DLD1 (cell line): ENCODE data around the gene SLC7A9.
"Not testable (repeated sequence)": the region's sequence is repeated elsewhere in the genome, so short reads cannot be mapped to it uniquely, and the experiment has no call there.

Experiments used
- in situ Hi-C: cut with HindIII; loops from 2 replicates; pipeline ENCODE4 v1.10.0; 2017; ENCODE audit warnings: low sequenced_read_pairs

SLC7A9 gene

DNA sequence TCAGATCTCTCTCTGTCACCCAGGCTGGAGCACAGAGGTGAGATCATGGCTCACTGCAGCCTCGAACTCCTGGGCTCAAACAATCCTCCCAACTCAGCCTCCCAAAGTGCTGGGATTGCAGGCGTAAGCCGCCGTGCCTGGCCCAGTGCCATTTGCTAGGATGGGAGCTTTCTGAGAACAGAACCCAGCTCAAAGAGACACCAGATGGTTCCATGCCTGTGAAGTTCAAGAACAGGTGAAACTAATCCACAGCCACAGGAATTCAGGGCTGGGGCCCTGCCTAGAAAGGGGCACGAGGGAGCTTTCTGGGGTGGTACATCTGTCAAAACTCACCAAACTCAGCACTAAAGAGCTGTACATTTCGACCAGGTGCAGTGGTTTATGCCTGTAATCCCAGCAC, 4.2 kb downstream of the SLC7A9 start:
- in situ Hi-C loops = no loop called here

DNA sequence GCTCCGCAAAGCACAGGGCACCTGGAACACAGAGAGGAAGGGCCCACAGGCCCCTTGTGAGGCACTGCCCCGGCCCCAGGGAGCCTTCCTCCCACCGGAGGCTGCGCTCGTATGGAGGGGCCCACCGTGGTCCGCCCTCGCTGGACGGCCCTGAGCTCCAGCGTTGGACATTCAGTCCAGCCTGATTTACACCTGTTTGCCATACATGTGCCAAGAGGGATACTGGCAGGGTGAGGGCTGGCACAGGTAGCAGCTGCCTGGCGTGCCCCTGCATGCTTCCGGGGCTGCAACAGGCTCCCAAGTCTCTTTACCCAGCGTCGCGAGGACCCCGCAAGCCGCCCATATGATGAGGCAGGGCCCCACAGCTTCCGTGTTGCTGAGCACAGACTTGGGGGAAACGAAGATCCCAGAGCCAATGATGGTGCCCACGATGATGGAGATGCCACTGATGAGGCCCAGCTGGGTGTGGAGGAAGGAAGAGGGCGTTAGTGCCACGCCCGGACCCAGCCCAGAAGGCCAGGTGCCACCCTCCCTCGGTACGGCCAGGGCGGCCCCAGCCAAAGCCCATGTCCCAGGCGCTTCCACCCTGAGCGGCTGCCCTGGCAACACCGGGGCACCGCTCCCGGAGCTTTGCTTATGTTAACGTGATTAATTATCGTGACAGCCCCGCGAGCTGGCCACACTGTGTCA, 5.1 kb downstream of the SLC7A9 start:
- in situ Hi-C loops = no loop called here

DNA sequence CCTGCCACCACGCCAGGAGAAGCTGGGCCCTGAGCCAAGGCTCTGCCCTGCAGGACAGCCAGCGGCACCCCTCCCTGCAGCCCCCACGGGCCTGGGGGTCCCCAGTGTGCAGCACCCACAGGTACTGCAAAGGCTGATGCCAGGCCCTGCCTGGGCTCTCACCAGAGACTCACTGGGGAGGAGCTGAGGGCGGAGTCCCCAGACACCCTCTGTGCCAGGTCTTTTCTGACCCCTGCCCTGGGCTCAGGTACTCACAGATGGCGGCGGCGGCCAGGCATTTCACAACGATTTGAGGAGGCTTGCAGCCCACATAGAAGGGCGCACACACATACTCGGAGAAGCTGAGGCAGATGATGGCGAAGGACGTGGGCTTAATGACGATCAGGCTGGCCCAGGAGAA, 5.7 kb downstream of the SLC7A9 start:
- in situ Hi-C loops = no loop called here

DNA sequence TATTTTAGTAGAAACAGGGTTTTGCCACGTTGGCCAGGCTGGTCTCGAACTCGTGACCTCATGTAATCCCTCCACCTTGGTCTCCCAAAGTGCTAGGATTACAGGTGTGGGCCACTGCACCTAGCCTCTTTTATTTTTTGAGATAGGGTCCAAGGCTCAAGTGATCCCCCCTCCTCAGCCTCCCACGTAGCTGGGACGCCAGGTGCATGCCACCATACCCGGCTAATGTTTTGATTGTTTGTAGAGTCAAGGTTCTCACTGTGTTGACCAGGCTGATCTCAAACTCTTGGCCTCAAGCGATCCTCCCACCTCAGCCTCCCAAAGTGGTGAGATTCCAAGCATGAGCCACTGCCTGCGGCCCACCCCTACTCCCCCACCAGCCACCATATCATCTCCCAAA, 6.3 kb downstream of the SLC7A9 start:
- in situ Hi-C loops = no loop called here

DNA sequence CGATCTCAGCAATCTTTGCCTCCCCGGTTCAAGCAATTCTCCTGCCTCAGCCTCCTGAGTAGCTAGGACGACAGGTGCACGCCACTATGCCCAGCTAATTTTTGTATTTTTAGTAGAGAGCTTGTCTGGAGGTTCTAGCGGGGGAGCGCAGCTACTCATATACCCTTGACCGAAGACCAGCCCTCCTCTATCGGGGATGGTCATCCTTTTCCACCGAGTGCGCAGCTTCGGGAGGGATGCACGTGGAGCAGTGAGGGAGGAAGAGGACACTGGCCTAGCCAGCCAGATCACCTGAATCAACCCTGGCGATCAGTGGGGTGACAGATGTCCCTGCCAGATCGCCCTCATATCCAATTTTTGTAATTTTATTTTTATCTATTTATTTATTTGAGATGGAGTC, 6.8 kb downstream of the SLC7A9 start:
- in situ Hi-C loops = no loop called here

DNA sequence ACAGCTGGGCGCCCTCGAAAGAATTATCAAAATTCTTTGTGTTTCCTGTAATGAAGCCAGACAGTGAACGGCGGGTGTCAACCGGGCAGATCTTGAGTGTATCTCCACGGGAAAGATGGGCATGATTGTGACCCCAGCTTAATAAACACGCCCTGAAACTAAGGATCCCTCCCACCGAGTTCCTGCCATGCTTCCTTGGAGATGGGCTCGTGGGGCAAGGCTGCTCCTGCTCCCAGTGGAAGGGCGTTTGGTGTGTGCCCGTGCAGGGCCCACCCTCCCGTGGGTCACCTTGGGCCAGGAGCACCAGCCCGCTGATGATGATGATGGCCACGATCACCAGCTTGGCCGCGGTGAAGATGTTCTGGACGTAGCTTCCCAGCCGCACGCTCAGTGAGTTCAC, 7.4 kb downstream of the SLC7A9 start:
- in situ Hi-C loops = no loop called here

DNA sequence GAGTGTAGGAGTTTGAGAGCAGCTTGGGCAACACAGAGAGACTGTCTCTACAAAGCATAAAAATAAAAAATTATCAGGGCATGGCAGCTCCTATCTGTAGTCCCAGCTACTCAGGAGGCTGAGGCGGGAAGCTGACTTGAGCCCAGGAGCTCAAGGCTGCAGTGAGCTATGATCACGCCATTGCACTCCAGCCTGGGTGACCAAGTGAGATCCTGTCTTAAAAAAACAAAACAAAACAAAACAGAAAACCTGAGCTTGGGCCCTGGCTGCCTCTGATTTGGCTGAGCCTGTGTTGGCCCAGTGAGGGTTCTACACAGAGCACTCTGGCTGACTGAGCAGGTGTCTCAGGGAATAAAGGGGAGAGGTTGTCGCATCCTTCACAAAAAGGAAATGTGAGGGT, 8.0 kb downstream of the SLC7A9 start:
- in situ Hi-C loops = no loop called here

DNA sequence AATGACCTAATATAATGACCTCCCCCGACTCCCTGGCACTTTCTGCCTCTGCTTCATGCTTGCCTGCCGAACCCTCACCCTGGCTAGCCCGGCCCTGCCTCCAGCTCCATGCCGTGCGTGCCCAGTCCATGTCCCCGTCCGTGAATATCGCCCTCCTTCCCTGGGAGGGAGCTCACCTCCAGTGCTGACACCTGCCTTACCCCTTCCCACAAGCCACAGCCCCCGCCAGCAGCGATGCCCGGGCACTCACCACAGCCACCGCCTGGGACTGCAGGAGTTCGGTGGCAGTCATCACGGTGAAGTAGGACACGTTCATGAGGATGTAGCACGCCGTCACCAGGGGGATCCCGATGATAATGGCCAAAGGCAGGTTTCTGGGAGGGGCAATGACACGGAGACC, 10.0 kb downstream of the SLC7A9 start:
- in situ Hi-C loops = no loop called here

DNA sequence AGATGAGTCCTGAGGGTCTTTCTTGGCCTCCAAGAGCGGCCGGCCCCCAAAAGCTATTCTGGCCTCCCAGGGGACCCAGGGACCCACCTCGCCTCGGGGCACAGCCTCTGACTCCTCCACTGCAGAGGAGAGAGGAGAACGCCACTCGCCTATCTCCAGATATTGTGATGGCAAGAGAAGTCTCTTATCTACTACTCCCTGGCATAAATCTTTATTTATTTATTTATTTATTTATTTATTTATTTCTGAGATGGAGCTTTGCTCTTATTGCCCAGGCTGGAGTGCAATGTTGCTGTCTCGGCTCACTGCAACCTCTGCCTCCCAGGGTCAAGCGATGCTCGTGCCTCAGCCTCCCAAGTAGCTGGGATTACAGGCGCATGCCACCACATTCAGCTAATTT, 11.0 kb downstream of the SLC7A9 start:
- in situ Hi-C loops = no loop called here

DNA sequence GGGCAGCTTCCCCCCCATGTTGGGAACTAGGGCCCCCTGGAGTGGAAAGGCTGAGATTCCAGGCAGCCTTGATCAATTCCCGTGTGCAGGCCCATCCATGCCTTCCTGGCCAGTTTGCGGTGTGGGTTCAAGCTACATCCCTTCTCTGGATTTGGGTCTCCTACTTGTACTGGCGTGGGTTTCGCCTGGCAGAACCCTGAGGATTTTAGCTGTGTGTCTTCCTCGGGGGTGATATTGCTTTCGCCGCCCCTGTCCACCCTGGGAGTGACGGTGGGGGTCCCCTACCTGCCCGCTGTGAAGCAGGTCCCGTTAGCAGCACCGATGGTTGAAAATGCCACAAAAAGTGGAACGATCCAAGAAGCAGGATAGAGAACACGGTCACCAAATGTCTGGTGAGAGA, 11.4 kb downstream of the SLC7A9 start:
- in situ Hi-C loops = no loop called here

DNA sequence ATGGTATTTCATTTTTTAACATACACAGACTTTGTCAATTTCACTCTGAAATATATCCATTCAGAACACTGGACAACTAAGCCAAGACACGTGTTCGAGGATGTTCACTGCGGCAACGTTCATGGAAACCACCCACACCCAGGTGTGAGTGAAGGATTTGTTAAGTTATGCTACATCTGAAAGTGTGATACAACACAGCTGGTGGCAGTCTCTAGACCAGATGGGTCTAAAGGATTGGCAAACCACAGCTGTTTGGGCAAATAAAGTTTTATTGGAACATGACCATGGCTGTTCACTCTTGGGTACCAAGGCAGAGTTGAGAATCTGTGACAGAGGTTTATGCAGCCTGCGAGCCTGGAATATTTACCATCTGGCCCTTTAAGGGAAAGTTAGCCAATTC, 12.0 kb downstream of the SLC7A9 start:
- in situ Hi-C loops = no loop called here

DNA sequence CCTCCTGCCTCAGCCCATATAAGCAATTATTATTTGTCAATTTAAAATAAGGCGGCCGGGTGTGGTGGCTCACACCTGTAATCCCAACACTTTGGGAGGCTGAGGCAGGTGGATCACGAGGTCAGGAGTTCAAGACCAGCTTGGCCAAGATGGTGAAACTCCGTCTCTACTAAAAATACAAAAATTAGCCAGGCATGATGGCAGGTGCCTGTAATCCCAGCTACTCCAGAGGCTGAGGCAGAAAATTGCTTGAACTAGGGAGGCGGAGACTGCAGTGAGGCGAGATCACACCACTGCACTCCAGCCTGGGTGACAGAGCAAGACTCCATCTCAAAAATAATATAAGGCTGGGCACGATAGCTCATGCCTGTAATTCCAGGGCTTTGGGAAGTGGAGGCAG, 12.7 kb downstream of the SLC7A9 start:
- in situ Hi-C loops = not testable (repeated sequence)

DNA sequence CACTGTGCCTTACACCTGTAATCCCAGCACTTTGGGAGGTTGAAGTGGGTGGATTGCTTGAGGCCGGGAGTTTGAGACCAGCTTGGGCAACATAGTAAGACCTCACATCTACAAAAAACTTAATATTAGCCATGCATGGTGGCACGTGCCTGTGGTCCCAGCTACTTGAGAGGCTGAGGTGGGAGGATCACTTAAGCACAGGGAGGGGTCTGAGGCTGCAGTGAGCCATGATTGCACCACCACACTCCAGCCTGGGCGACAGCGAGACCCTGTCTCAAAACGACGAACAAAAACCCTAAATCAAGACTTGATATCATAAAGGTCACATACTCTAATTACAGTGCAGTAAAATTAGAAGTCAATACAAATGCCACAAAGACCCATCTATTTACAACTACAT, 17.4 kb downstream of the SLC7A9 start:
- in situ Hi-C loops = no loop called here

DNA sequence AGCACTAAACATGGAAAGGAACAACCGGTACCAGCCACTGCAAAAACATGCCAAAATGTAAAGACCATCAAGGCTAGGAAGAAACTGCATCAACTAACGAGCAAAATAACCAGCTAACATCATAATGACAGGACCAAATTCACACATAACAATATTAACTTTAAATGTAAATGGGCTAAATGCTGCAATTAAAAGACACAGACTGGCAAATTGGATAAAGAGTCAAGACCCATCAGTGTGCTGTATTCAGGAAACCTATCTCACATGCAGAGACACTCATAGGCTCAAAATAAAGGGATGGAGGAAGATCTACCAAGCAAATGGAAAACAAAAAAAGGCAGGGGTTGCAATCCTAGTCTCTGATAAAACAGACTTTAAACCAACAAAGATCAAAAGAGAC, 21.5 kb downstream of the SLC7A9 start:
- in situ Hi-C loops = not testable (repeated sequence)

DNA sequence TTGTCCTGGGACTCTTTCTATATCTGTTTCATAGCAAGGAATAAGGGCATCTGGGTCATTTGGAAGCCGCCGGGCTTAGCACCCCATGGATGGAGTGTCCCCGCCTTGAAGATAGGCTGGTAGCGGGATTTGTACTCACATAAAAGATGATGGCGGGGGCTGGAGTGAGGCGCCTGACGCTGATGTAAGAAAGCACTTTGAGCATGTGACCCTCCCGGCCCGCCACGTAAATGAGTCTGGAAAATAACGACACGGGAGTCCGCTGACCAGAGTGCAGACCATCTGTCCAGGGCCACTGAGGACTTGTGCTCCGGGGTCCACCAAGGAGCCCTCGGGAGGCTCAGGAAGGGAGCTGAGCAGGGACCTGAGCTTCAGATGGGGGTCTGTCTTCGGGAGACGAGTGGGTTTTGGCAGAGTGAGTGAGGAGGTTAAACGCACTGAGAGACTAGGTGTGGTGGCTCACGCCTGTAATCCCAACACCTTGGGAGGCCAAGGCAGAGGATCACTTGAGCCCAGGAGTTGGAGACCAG, 25.8 kb downstream of the SLC7A9 start:
- in situ Hi-C loops = no loop called here

DNA sequence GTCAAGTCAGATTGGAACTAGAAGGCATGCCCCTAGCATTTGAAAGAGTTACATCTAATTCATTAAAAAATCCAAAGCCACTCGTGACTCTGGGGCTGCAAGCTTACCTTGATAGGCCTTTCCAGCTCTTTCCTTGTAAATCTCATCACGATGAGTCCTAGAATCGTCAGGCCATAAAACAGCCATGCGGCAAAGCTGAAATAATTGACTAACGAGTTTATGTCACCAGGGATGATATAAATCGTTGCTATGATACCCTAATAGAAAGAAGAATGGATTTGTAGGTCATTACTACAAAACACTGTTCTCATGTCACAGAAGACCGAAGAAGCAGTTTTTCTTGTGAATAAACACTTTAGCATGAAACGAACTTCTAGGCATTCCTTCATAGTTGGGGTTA, 27.5 kb downstream of the SLC7A9 start:
- in situ Hi-C loops = no loop called here

DNA sequence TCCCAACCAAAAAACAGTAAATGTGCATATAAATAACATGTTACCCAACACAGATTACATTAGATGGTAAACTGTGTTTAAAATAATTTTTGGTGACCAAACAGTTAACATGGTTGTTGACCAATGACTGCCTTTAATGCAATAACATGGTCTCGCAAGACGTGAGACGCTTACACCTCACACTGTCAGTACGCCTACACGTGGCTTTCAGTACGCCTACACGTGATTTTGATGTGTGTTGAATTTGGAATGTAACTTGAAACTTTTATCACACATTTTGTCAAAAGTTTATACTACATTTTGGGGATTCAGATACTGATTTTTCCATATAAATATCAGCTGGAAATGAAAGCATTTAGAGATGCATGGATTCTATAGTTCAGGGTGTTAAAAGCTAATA, 32.0 kb downstream of the SLC7A9 start:
- in situ Hi-C loops = no loop called here

DNA sequence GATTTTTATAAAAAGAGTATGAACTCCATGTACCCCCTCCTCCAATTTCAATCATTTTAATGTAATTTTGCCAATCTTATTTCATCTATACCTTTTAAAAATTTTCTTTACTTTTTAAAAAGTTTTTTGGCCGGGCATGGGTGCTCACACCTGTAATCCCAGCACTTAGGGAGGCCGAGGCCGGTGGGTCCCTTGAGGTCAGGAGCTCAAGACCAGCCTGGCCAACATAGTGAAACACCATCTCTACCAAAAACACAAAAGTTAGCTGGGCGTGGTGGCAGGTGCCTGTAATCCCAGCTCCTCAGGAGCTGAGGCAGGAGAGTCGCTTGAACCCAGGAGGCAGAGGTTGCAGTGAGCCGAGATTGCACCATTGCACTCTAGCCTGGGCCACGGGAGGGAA, 36.2 kb downstream of the SLC7A9 start:
- in situ Hi-C loops = not testable (repeated sequence)

DNA sequence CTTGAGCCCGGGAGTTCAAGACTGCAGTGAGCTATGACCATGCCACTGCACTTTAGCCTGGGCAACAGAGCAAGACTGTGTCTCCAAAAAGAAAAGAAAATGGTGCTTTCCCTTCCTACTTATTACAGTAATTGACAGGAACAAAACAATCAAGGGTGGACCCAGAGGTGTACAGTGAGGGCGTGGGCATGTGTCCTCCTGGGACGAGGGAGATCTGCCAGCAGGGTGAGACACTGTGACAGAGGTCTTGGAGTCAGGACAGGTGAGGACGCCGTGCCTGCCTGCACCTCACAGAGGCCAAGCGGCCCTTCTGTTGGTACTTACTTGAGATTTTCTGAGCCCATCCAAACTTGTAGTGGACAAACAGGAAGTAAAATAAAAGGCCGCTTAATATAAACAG, 36.7 kb downstream of the SLC7A9 start:
- in situ Hi-C loops = not testable (repeated sequence)

DNA sequence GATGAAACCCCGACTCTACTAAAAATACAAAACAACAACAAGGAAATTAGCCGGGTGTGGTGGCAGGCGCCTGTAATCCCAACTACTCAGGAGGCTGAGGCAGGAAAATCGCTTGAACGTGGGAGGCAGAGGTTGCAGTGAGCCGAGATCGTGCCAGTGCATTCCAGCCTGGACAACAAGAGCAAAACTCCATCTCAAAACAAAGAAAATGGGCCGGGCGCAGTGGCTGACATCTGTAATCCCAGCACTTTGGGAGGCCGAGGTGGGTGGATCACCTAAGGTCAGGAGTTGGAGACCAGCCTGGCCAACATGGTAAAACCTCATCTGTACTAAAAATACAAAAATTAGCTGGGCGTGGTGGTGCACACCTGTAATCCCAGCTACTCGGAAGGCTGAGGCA, 37.5 kb downstream of the SLC7A9 start:
- in situ Hi-C loops = not testable (repeated sequence)

DNA sequence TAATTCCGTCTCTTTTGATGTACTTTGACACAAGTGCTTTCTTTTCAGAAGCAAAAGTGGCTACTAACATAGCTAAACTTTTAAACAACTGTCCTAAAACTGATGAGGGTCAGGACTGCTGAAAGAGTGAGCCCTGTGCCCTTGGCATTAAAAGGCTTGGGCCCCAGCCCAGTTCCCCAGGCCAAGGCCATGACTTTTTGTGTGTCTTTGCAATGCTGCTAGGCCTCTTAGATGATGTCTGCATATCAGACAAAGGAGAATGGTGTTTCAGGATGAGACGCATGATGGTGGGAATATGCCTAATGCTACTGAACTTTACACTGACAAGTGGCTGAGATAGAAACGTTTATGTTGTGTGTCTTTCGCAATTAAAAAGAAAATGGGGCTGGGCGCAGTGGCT, 38.0 kb downstream of the SLC7A9 start:
- in situ Hi-C loops = no loop called here

DNA sequence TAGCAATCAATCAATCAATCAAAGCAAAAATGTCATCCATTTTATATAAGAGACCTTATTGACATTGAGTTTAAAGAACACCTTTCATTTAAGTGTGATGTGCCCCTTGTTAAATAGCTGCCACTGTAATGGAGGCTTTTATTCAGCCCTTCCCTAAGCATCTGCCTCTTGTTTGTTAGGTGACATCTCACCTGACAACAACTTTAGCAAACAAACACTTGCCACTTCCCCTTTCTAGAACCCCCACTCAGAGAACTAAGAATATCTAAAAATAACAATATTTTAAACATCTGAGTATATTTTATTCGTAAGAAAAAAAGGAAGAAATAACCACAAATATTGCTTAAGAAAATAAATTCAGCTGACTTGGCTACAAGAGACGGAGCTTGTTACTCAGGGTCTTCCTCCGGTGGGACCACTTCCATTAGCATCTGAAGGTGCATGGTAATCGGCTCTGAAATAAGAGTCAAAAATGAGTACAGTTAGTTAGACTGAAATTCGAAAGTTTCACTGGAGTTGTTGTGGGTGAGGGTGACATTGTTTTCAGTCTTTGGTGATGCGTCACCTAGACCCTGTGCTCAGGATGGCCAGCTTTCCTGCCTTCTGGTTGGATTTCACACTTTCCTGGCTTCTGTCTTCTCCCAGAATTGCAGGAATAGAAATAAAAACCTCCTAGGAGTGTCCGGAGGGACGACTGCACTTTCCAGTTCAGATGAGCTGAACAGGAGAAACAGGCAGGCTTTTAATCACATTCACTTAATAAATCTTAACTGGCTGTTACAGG, 39.1 kb downstream of the SLC7A9 start:
- in situ Hi-C loops = no loop called here
